Measurements from ENCODE around the gene SWT1.
"Not testable (repeated sequence)": the region's sequence is repeated elsewhere in the genome, so short reads cannot be mapped to it uniquely, and the experiment has no call there.

Gene SWT1

GRCh38 chr1:185238447-185238846 is 81.5 kb downstream of the SWT1 start:
- TF ChIP-seq CTCF (IDR thresholded peaks at IDR 0.05; ENCODE audit: low read depth, low read length) = peak; percentile 41
- DNase-seq (ENCODE audit: extremely low read depth, low read depth) = no peak

- no peak for TF ChIP-seq CTCF (IDR thresholded peaks at IDR 0.05; ENCODE audit: low read depth, low read length)
- no peak for DNase-seq (ENCODE audit: extremely low read depth, low read depth)
These were observed 82.9 kb downstream of the SWT1 start for GRCh38 chr1:185239861-185240260.

DNA sequence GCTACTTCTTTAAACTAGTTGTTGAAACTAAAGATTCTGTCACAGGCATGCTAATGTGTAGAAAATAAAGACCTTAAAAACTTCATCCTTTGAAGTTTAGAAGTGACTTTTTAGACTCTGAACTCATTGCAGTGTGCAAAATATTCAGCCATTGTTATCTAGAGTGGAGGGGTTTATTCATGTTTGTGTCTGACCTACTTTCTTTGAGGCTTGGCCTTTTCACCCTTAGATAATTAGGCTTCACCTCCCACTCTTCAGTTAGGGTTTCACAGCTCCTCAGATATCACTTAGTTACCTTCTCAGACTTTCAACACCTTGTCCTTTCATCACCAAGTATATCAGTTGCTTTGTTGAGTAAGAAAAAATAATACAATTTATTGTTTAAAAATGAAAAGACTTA is 84.2 kb downstream of the SWT1 start:
- no peak for DNase-seq (ENCODE audit: extremely low read depth, low read depth)
- no peak for TF ChIP-seq CTCF (IDR thresholded peaks at IDR 0.05; ENCODE audit: low read depth, low read length)

DNA sequence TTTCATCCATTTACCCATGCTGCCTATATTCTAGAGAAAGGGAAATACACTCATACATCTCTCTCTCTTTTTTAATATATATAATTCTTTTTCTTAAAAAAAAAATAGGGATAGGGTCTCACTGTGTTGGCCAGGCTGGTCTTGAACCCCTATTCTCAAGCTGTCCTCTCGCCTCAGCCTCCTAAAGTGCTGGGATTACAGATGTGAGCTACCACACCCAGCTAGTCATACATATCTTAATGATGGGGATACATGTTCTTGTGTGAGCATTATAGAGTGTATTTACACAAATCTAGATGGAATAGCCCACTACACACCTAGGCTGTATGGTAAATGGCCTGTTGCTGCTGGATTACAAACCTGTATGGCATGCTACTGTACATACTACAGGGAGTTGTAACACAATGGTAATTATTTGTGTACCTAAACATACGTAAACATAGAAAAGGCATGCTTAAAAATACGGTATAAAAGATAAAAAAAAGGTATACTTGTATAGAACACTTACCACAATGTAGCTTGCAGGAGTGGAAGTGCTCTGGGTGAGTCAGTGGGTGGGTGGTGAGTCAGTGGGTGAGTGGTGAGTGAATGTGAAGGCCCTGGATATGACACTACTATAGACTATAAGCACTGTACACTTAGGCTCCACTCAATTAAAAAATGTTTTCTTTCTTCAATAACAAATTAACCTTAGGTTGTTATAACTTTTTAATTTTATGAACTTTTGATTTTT is 87.2 kb downstream of the SWT1 start:
- no peak for TF ChIP-seq CTCF (IDR thresholded peaks at IDR 0.05; ENCODE audit: low read depth, low read length)
- no peak for DNase-seq (ENCODE audit: extremely low read depth, low read depth)

DNA sequence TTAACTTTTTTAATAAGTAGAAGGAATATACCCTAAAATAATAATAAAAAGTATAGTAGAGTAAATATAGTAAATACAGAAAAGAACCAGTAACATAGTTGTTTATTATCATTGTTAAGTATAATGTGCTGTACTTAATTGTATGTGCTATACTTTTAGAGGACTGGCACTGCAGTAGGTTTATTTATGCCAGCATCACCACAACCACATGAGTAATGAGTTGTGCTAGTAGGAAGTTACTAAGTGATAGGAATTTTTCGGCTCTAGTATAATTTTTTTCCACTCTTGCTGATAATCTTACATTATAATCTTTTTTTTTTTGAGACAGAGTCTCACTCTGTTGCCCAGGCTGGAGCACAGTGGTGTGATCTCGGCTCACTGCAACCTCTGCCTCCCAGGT is 88.5 kb downstream of the SWT1 start:
- DNase-seq (ENCODE audit: extremely low read depth, low read depth) = no peak
- no peak for TF ChIP-seq CTCF (IDR thresholded peaks at IDR 0.05; ENCODE audit: low read depth, low read length)

DNA sequence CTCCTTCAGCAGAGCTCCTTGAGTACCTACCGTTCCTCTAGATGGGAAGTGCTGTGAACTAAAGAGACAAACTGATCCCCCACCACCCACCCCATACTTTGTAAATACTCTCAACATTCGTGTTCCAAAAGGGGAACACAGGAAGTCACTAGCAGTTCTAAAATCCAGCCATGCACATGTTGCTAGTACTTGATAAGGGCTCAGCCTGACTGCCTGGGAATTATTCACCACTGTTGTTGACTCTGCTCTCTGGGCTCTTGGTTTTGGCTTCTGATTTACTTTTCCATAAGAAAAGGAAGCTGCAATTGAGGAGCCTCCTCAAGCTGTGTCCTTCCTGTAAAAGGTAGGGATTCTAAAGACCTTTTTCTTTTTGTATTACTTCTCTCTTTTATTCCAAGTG is 92.6 kb downstream of the SWT1 start:
- DNase-seq (ENCODE audit: extremely low read depth, low read depth) = no peak
- no peak for TF ChIP-seq CTCF (IDR thresholded peaks at IDR 0.05; ENCODE audit: low read depth, low read length)

GRCh38 chr1:185250063-185250462 is 93.1 kb downstream of the SWT1 start:
- no peak for TF ChIP-seq CTCF (IDR thresholded peaks at IDR 0.05; ENCODE audit: low read depth, low read length)
- no peak for DNase-seq (ENCODE audit: extremely low read depth, low read depth)

DNA sequence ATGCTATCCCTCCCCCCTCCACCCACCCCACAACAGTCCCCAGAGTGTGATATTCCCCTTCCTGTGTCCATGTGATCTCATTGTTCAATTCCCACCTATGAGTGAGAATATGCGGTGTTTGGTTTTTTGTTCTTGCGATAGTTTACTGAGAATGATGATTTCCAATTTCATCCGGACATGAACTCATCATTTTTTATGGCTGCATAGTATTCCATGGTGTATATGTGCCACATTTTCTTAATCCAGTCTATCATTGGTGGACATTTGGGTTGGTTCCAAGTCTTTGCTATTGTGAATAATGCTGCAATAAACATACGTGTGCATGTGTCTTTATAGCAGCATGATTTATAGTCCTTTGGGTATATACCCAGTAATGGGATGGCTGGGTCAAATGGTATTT is 95.0 kb downstream of the SWT1 start:
- DNase-seq (ENCODE audit: extremely low read depth, low read depth) = not testable (repeated sequence)

DNA sequence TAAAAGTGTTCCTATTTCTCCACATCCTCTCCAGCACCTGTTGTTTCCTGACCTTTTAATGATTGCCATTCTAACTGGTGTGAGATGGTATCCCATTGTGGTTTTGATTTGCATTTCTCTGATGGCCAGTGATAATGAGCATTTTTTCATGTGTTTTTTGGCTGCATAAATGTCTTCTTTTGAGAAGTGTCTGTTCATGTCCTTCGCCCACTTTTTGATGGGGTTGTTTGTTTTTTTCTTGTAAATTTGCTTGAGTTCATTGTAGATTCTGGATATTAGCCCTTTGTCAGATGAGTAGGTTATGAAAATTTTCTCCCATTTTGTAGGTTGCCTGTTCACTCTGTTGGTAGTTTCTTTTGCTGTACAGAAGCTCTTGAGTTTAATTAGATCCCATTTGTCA is 95.4 kb downstream of the SWT1 start:
- DNase-seq (ENCODE audit: extremely low read depth, low read depth) = not testable (repeated sequence)

- not testable (repeated sequence) for DNase-seq (ENCODE audit: extremely low read depth, low read depth)
These were observed 98.6 kb downstream of the SWT1 start for GRCh38 chr1:185255595-185255994.

GRCh38 chr1:185257116-185257949 is 100.4 kb downstream of the SWT1 start:
- not testable (repeated sequence) for DNase-seq (ENCODE audit: extremely low read depth, low read depth)
